Epithelial cell of proximal tubule (primary cell): Measurements from ENCODE around the gene CALML5. TPM values are rescaled to one million over a fixed set of nuclear protein-coding genes. Genes with fewer than 3 reads are reported as not detected.
"Not testable (repeated sequence)": the region's sequence is repeated elsewhere in the genome, so short reads cannot be mapped to it uniquely, and the experiment has no call there.

ENCODE experiments used
- DNase-seq: peaks from one replicate; pipeline ENCODE4 v3.0.0-alpha.2; 2011; ENCODE audit warnings: low read depth
- H3K4me3 ChIP-seq: 2 replicates; pipeline ENCODE4 v1.5.1; 2011; ENCODE audit warnings: low read depth, mild to moderate bottlenecking, low read length
- total RNA-seq: library from RNA; depleted of rRNA; stranded (reverse); fragments of >200 nt; gene quantifications from 2 replicates; pipeline ENCODE4 v1.2.3, GENCODE V29; 2015
- TF ChIP-seq, protein P1 (sequence below): conservative IDR thresholded peaks from 2 replicates; pipeline ENCODE4 v1.5.1; 2012; ENCODE audit warnings: low read depth, mild to moderate bottlenecking, low read length

Gene CALML5
- total RNA-seq, 1 donor from 2014 or later, result not detected

DNA sequence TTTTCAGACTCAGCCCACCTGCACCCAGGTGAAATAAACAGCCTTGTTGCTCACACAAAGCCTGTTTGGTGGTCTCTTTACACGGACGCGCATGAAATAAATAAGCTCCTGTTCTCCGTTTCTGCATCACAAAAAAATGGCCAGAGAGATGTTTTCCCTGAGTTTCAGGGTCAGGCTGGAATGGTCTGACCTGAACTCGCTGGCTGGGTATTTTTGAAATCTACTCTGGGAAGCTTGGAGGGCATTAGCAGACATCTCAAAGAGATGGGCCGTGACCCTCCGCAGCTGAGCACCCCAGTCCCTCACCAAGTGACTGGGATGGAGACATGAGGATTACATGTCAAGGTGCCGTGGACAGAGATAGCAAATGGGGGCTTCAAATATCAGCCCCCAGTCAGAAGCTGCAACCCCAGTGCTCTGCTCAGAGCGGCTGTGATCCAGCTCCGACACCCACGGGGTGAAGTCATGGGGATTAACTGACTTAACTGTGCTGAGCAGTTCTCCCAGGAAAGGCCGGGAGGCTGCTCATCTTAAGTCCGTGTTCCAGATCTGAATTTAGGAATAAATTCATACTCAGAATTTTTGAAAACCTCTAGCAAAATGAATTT lies 22.3 kb downstream of the CALML5 start:
- TF ChIP-seq, protein P1, sequence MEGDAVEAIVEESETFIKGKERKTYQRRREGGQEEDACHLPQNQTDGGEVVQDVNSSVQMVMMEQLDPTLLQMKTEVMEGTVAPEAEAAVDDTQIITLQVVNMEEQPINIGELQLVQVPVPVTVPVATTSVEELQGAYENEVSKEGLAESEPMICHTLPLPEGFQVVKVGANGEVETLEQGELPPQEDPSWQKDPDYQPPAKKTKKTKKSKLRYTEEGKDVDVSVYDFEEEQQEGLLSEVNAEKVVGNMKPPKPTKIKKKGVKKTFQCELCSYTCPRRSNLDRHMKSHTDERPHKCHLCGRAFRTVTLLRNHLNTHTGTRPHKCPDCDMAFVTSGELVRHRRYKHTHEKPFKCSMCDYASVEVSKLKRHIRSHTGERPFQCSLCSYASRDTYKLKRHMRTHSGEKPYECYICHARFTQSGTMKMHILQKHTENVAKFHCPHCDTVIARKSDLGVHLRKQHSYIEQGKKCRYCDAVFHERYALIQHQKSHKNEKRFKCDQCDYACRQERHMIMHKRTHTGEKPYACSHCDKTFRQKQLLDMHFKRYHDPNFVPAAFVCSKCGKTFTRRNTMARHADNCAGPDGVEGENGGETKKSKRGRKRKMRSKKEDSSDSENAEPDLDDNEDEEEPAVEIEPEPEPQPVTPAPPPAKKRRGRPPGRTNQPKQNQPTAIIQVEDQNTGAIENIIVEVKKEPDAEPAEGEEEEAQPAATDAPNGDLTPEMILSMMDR, result no peak

DNA sequence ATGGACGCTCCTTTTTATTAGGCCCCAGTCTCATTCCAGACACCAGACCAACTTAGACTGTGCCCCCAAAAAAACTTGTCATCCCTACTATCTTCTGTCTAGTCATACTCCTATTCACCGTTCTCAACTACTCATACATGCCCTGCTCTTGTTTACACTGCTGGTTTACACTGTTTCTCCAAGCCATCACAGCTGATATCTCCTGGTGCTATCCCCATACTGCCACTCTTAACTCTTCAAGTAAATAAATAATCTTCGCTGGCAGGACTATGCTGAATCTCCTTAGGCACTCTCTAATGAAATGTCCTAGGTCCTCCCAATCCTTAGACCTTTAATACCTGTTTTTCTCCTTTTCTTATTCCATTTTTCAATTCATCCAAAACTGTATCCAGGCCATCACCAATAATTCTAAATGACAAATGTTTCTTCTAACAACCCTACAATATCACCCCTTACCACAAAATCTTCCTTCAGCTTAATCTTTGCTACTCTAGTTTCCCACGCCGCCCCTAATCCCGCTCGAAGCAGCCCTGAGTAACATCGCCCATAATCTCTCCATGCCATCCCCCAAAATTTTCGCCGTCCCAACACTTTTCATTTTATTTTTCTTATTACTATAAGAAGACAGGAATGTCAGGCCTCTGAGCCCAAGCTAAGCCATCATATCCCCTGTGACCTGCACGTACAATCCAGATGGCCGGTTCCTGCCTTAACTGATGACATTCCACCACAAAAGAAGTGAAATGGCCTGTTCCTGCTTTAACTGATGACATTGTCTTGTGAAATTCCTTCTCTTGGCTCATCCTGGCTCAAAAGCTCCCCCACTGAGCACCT lies 23.2 kb downstream of the CALML5 start:
- DNase-seq, H3K4me3 ChIP-seq: not testable (repeated sequence)

More for the DNA sequence above, 22.3 kb downstream of the CALML5 start:
- no peak for DNase-seq
- H3K4me3 ChIP-seq, result no peak overlapping the region

DNA sequence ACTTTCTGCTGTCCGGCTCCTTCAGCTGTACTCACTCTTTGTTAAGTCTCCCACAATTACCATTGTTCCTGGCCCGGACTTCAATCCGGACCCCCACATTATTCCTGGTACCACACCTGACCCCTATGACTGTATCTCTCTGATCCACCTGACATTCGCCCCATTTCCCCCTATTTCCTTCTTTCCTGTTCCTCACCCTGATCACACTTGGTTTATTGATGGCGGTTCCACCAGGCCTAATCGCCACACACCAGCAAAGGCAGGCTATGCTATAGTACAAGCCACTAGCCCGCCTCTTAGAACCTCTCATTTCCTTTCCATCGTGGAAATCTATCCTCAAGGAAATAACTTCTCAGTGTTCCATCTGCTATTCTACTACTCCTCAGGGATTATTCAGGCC lies 24.3 kb downstream of the CALML5 start:
- not testable (repeated sequence) for H3K4me3 ChIP-seq, DNase-seq

DNA sequence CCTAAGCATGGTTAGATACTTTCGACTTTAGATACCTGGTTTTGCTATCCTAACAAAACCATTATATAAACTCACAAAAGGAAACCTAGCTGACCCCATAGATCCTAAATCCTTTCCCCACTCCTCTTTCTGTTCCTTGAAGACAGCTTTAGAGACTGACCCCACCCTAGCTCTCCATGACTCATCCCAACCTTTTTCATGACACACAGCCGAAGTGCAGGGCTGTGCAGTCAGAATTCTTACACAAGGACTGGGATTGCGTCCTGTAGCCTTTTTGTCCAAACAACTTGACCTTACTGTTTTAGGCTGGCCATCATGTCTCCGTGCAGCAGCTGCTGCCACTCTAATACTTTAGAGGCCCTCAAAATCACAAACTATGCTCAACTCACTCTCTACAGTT lies 24.7 kb downstream of the CALML5 start:
- H3K4me3 ChIP-seq, DNase-seq: not testable (repeated sequence)

DNA sequence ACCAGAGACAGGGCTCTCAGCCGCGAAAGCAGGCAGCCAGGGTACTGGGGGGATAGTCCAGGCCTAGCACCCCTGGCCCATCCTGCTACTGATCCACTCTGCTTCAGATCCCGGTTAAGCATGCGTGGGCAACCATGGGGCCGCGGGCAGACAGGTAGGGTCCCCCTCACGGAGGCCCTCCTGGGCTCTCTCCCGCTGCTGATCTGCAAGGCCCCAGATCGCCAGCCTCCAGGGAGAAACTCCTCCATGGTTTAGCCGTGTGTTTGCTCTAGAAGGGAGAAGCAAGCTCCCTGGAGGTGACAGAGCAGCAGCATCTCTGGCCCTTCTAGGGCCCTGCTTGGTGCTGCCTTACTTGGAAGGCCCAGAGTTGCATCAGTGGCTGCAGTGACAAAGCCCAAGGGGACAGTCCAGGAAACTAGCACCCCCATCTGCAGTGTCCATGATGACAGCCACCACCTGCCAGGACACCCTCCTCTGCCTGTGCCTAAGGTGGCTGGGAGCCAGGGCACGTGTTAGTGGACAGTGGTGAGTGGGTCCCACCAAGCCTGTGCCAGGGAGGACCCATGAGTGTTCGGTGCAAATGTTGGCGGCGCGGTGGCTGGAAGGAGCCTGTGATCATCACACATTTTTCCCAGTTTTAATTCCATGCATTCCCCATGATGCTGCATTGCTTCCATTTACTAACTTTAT lies 29.2 kb downstream of the CALML5 start:
- no peak for DNase-seq
- TF ChIP-seq, protein P1, result no peak
- H3K4me3 ChIP-seq, result no peak overlapping the region

DNA sequence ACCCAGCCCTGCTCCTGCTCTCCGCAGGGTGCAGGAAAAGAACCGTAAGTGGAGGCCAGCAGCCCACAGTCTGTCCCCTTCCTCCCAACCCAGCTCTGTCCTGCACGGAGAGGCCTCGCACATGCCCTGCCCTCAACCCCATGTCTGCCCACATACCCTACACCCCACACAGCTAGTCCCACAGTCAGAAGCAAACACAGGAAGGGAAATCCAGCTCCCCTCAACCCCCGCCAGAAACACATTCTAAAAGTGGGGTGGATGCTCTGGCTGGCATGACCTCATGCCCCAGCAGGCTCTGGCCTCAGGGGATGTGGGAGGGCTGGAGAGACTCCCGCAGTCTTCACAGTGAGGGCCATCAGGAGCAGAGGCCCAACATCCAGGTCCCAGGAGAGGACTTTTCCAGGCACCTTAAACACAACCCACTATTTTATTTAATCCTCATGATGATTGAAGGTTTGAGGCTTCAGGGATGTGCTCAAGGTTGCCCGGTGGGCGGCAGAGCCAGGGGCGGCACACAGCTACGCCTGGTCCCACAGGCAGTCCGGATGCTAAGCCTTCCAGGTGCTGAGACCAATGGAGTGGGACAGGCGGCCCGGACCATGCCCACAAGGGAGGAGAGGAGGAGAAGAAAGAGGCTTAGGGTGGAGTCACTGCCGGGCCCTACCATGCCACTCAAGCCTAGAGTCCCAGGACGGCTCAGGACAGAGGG lies 29.9 kb downstream of the CALML5 start:
- no peak overlapping the region for H3K4me3 ChIP-seq
- TF ChIP-seq, protein P1, result no peak
- DNase-seq, result no peak

DNA sequence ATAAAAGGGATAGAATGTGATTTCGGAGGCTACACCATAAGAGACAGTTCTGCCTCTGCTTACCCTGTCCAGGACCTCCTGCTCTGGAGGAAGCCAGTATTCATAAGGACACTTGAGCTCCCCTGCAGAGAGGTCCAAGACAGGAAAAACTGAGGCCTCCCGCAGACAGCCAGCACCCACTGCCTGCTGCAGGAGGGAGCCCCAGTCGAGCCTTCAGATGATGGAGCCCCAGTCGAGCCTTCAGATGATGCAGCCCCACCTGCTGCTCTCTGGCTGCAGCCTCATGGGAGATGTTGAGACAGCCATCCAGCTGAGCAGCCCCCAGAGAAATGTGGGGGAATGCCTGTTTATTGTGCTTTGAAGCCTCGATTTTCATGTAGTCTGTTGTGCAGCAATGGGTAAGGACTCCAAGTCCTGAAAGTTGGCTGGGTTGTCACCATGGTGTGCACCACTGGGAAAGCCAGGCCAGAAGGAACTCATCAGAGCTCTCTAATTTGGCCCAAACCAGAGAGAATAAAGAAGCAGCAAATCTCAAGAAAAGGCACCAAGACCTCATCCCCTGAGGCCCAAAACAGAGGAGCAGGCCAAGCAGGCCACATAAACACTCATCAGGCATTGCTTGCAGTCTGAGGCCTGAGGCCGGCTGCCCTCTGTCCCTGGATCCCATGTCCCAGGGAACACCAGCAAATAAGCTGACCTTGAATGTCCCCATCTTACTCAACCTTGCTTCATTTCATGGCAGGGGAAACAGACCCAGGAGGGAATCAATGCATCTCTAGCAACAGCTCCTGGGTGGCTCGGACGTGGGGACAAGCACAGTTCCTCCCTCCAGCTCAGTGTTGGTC lies 30.9 kb downstream of the CALML5 start:
- H3K4me3 ChIP-seq, result no peak overlapping the region
- TF ChIP-seq, protein P1, result no peak
- no peak for DNase-seq
